HepG2 (cell line): ENCODE results near the gene NFKBIL1. TPM values are rescaled to one million over a fixed set of nuclear protein-coding genes. Genes with fewer than 3 reads are reported as not detected.

Experiments used
- ARID2 ChIP-seq: sonication (generic); formaldehyde crosslinking; IDR thresholded peaks from 2 replicates; pipeline ENCODE4 v1.8.1; 2022; ENCODE audit warnings: mild to moderate bottlenecking, missing genetic modification reagents, borderline replicate concordance
- DPF2 ChIP-seq: sonication (generic); formaldehyde crosslinking; IDR thresholded peaks from 2 replicates; pipeline ENCODE4 v1.4.0; 2020; ENCODE audit warnings: mild to moderate bottlenecking, low read depth, missing genetic modification reagents, borderline replicate concordance
- FOXO4 ChIP-seq: sonication (generic); formaldehyde crosslinking; conservative IDR thresholded peaks from 2 replicates; pipeline ENCODE4 v1.8.1; 2023; ENCODE audit warnings: missing genetic modification reagents
- KDM2A ChIP-seq: sonication (generic); formaldehyde crosslinking; IDR thresholded peaks from 2 replicates; pipeline ENCODE4 v1.4.0; 2020; ENCODE audit warnings: low read depth, missing genetic modification reagents, borderline replicate concordance
- KLF11 ChIP-seq: IDR thresholded peaks from 2 replicates; pipeline ENCODE4 v1.6.1; 2016; ENCODE audit warnings: missing compliant biosample characterization
- NR1H2 ChIP-seq: sonication (generic); formaldehyde crosslinking; IDR thresholded peaks from 2 replicates; pipeline ENCODE4 v1.8.1; 2022; ENCODE audit warnings: low read depth, missing genetic modification reagents, borderline replicate concordance
- PHB2 ChIP-seq: fragments of 450-650 bp; IDR thresholded peaks from 2 replicates; pipeline ENCODE4 v1.6.1; 2018; ENCODE audit not compliant: partially characterized antibody
- ZBTB20 ChIP-seq: sonication (generic); formaldehyde crosslinking; IDR thresholded peaks from 2 replicates; pipeline ENCODE4 v1.8.1; 2023; ENCODE audit warnings: missing genetic modification reagents, low read depth, mild to moderate bottlenecking, borderline replicate concordance
- ZBTB7B ChIP-seq: sonication (generic); formaldehyde crosslinking; IDR thresholded peaks from 2 replicates; pipeline ENCODE4 v1.4.0; 2020; ENCODE audit warnings: missing genetic modification reagents
- ZNF224 ChIP-seq: sonication (generic); formaldehyde crosslinking; IDR thresholded peaks from 2 replicates; pipeline ENCODE4 v1.5.0; 2020; ENCODE audit warnings: mild to moderate bottlenecking, missing genetic modification reagents
- ZNF660 ChIP-seq: sonication (generic); formaldehyde crosslinking; IDR thresholded peaks from 2 replicates; pipeline ENCODE4 v1.5.1; 2020; ENCODE audit warnings: mild to moderate bottlenecking, low read depth, missing genetic modification reagents, borderline replicate concordance
- polyA plus RNA-seq, 8 experiments: library from polyadenylated mRNA; depleted of rRNA in 3 of 8; stranded (reverse) in 7 of 8; unstranded in 1 of 8; fragments of >200 nt; fragmentation: Illumina TruSeq in 4 of 8; extraction: Trizol in 4 of 8; gene quantifications; 2 replicates each; pipeline versions ENCODE4 v1.2.1 to v1.2.3, GENCODE V29; 2011 to 2016; ENCODE audit warnings: low read depth in 4 of 8, missing spikeins in 1 of 8, mixed read lengths in 1 of 8; ENCODE audit not compliant: insufficient read depth in 1 of 8
- total RNA-seq, 5 experiments: library from RNA; depleted of rRNA; stranded (reverse); fragments of >200 nt; fragmentation: Illumina TruSeq; extraction: Trizol; gene quantifications; 2 replicates each; pipeline ENCODE4 v1.2.3, GENCODE V29; 2016; ENCODE audit warnings: low read depth in 1 of 5
- TF ChIP-seq, protein P1 (sequence below): sonication (generic); formaldehyde crosslinking; IDR thresholded peaks from 2 replicates; pipeline ENCODE4 v1.4.0; 2020; ENCODE audit warnings: missing genetic modification reagents, borderline replicate concordance
- TF ChIP-seq, protein P2 (sequence below): sonication (generic); formaldehyde crosslinking; IDR thresholded peaks from 2 replicates; pipeline ENCODE4 v1.8.0; 2022; ENCODE audit warnings: missing genetic modification reagents, mild to moderate bottlenecking, moderate library complexity, borderline replicate concordance
- TF ChIP-seq, protein P3 (sequence below): sonication (generic); formaldehyde crosslinking; IDR thresholded peaks from 2 replicates; pipeline ENCODE4 v1.5.0; 2020; ENCODE audit warnings: mild to moderate bottlenecking, missing genetic modification reagents
- TF ChIP-seq, protein P4 (sequence below): sonication (generic); formaldehyde crosslinking; IDR thresholded peaks from 2 replicates; pipeline ENCODE4 v1.4.0; 2020; ENCODE audit warnings: missing genetic modification reagents
- TF ChIP-seq, protein P5 (sequence below): sonication (generic); formaldehyde crosslinking; IDR thresholded peaks from 2 replicates; pipeline ENCODE4 v1.5.0; 2020; ENCODE audit warnings: missing genetic modification reagents

NFKBIL1 gene
- total and polyA plus RNA-seq, 2 of the 13 experiments (the other 11 are each of a cell fraction or from before 2014, with no cell fraction given): 9.7 to 19.5 TPM

- TF ChIP-seq, protein P1, sequence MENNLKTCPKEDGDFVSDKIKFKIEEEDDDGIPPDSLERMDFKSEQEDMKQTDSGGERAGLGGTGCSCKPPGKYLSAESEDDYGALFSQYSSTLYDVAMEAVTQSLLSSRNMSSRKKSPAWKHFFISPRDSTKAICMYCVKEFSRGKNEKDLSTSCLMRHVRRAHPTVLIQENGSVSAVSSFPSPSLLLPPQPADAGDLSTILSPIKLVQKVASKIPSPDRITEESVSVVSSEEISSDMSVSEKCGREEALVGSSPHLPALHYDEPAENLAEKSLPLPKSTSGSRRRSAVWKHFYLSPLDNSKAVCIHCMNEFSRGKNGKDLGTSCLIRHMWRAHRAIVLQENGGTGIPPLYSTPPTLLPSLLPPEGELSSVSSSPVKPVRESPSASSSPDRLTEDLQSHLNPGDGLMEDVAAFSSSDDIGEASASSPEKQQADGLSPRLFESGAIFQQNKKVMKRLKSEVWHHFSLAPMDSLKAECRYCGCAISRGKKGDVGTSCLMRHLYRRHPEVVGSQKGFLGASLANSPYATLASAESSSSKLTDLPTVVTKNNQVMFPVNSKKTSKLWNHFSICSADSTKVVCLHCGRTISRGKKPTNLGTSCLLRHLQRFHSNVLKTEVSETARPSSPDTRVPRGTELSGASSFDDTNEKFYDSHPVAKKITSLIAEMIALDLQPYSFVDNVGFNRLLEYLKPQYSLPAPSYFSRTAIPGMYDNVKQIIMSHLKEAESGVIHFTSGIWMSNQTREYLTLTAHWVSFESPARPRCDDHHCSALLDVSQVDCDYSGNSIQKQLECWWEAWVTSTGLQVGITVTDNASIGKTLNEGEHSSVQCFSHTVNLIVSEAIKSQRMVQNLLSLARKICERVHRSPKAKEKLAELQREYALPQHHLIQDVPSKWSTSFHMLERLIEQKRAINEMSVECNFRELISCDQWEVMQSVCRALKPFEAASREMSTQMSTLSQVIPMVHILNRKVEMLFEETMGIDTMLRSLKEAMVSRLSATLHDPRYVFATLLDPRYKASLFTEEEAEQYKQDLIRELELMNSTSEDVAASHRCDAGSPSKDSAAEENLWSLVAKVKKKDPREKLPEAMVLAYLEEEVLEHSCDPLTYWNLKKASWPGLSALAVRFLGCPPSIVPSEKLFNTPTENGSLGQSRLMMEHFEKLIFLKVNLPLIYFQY (CRISPR knock-in tag): no peak
- TF ChIP-seq, protein P2, sequence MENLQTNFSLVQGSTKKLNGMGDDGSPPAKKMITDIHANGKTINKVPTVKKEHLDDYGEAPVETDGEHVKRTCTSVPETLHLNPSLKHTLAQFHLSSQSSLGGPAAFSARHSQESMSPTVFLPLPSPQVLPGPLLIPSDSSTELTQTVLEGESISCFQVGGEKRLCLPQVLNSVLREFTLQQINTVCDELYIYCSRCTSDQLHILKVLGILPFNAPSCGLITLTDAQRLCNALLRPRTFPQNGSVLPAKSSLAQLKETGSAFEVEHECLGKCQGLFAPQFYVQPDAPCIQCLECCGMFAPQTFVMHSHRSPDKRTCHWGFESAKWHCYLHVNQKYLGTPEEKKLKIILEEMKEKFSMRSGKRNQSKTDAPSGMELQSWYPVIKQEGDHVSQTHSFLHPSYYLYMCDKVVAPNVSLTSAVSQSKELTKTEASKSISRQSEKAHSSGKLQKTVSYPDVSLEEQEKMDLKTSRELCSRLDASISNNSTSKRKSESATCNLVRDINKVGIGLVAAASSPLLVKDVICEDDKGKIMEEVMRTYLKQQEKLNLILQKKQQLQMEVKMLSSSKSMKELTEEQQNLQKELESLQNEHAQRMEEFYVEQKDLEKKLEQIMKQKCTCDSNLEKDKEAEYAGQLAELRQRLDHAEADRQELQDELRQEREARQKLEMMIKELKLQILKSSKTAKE: 0 out of 2 replicates have a peak, but pooled peaks have one; percentile 14
- TF ChIP-seq ZBTB7B (CRISPR knock-in tag) (peak; percentile 99), FOXO4 (CRISPR knock-in tag) (0 out of 2 replicates have a peak, but pooled peaks have one; percentile 87), NR1H2 (CRISPR knock-in tag) (no peak), DPF2 (no peak), ZBTB20 (CRISPR knock-in tag) (no peak), ARID2 (CRISPR knock-in tag) (peak; percentile 72; the same call in 1 of the 2 replicates), KDM2A (CRISPR knock-in tag) (peak; percentile 94), ZNF224 (CRISPR knock-in tag) (peak; percentile 28; the same call in 1 of the 2 replicates), KLF11 (0 out of 2 replicates have a peak, but pooled peaks have one; percentile 18), ZNF660 (CRISPR knock-in tag) (no peak), PHB2 (no peak)
- TF ChIP-seq, protein P3, sequence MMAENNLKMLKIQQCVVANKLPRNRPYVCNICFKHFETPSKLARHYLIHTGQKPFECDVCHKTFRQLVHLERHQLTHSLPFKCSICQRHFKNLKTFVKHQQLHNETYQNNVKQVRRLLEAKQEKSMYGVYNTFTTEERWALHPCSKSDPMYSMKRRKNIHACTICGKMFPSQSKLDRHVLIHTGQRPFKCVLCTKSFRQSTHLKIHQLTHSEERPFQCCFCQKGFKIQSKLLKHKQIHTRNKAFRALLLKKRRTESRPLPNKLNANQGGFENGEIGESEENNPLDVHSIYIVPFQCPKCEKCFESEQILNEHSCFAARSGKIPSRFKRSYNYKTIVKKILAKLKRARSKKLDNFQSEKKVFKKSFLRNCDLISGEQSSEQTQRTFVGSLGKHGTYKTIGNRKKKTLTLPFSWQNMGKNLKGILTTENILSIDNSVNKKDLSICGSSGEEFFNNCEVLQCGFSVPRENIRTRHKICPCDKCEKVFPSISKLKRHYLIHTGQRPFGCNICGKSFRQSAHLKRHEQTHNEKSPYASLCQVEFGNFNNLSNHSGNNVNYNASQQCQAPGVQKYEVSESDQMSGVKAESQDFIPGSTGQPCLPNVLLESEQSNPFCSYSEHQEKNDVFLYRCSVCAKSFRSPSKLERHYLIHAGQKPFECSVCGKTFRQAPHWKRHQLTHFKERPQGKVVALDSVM (CRISPR knock-in tag): peak; percentile 91
- TF ChIP-seq, protein P4, sequence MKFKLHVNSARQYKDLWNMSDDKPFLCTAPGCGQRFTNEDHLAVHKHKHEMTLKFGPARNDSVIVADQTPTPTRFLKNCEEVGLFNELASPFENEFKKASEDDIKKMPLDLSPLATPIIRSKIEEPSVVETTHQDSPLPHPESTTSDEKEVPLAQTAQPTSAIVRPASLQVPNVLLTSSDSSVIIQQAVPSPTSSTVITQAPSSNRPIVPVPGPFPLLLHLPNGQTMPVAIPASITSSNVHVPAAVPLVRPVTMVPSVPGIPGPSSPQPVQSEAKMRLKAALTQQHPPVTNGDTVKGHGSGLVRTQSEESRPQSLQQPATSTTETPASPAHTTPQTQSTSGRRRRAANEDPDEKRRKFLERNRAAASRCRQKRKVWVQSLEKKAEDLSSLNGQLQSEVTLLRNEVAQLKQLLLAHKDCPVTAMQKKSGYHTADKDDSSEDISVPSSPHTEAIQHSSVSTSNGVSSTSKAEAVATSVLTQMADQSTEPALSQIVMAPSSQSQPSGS (CRISPR knock-in tag): peak; percentile 65
- TF ChIP-seq, protein P5, sequence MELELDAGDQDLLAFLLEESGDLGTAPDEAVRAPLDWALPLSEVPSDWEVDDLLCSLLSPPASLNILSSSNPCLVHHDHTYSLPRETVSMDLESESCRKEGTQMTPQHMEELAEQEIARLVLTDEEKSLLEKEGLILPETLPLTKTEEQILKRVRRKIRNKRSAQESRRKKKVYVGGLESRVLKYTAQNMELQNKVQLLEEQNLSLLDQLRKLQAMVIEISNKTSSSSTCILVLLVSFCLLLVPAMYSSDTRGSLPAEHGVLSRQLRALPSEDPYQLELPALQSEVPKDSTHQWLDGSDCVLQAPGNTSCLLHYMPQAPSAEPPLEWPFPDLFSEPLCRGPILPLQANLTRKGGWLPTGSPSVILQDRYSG (CRISPR knock-in tag): no peak
These were observed 33.5 kb downstream of the NFKBIL1 start (continued) for GRCh38 chr6:31580807-31581433.
